Ureter (tissue), 1 donor: Measurements from ENCODE around the gene DNAH14. TPM values are rescaled to one million over a fixed set of nuclear protein-coding genes. Genes with fewer than 3 reads are reported as not detected.
"Not testable (repeated sequence)": the region's sequence is repeated elsewhere in the genome, so short reads cannot be mapped to it uniquely, and the experiment has no call there.

Source experiments
- DNase-seq: peaks from one replicate; pipeline ENCODE4 v3.0.0-alpha.2; 2020; ENCODE audit warnings: low spot score
- total RNA-seq: library from RNA; stranded (reverse); gene quantifications from one replicate; pipeline ENCODE4 v1.2.4, GENCODE V29; 2023
- donor health status: DM: yes; HTN: yes; CAD: no.

DNAH14 gene
- total RNA-seq, 1 donor from 2014 or later = 27.5 TPM

DNA sequence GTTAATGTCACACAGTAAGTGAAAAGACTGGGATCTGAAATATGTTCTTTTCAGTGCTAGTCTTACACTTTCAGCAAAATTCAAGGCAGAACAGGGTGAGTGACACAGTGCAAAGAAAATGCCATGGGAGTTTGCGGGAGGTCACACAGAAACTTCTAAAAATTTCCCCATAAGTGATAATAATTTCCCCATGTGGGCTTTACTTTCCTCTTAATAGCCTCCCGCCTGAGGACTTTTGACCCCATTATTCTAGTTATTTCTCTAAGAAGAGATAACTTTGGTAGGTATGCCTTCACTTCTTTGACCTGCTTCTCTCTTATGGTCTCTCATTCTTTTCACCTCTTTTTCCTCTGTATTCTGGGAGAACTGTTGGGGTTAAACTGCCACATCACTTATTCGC lies 8.1 kb upstream of the DNAH14 start:
- no peak for DNase-seq

DNA sequence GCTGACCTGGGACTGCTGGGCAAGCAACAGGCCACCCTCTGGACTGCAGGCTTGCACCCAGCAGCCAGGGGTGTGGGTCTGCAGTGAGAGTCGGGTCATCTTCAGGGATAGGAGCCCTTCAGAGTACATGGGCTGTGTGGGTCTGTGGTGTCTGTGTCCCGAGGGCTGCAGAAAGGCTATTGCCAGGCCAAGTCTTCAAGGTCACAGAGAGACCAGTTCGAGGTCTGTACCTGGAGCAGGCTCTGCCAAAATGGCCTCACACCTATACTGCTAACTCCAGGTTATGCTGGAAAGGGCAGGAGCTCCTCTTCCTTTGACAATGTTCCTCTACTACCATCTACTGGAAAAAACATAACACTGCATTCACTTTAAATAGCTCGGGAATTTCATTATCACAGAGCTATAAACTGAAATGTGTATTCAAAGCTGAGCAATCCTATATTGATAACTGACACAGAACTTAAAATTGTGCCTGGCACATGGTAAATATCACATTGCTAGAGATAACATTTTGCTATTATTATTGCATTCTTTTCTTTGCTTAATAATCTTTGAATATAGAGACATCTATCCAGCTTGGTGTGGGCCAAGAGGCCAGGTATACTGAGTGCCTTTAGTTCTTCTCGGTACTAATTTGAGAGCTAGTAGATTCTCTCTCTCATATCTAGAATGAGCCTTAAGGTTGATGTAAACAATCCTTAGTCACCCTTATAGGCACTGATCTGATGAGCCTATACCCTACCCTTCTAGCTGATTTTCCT lies 6.9 kb upstream of the DNAH14 start:
- no peak for DNase-seq

GRCh38 chr1:224923726-224924125 lies 5.7 kb upstream of the DNAH14 start:
- no peak for DNase-seq

- DNase-seq = not testable (repeated sequence)
These were observed 1.8 kb upstream of the DNAH14 start for GRCh38 chr1:224927631-224928030.

DNA sequence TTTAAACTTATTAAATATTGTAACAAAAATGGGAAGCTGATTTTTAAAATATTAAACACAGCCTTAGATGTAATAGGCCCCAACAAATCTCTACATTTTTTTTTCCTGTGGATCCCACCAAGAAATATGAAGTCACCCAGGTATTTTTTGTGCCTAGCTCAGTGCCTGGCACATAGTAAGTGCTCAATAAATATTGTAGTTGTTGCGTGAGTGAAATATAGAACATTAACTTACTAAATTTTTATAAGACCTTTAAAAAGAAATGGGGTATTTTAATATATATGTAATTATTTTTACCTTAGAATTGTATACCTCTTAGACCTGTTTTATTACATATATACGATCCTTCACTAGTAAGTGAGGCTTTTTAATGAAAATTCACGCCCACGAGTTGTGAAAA lies 569 bp upstream of the DNAH14 start:
- DNase-seq = no peak

- DNase-seq = no peak
These were observed 2.1 kb downstream of the DNAH14 start for GRCh38 chr1:224931605-224932004.

- DNase-seq = no peak
These were observed 3.3 kb downstream of the DNAH14 start for GRCh38 chr1:224932607-224933249.

- no peak for DNase-seq
These were observed 4.1 kb downstream of the DNAH14 start for GRCh38 chr1:224933584-224933983.

DNA sequence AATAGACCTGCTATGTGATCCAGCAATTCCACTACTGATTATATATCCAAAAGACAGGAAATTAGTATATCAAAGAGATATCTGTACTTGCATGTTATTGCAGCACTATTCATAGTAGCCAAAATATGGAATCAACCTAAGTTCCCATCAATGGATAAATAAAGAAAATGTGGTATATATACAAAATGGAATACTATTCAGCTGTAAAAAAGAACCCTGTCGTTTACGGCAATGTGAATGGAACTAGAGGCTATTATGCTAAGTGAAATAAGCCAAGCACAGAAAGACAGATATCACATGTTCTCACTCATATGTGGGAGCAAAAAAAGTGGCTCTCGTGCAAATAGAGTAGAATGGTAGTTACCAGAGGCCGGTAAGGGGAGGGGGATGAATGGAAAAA lies 9.2 kb downstream of the DNAH14 start:
- DNase-seq = no peak

DNA sequence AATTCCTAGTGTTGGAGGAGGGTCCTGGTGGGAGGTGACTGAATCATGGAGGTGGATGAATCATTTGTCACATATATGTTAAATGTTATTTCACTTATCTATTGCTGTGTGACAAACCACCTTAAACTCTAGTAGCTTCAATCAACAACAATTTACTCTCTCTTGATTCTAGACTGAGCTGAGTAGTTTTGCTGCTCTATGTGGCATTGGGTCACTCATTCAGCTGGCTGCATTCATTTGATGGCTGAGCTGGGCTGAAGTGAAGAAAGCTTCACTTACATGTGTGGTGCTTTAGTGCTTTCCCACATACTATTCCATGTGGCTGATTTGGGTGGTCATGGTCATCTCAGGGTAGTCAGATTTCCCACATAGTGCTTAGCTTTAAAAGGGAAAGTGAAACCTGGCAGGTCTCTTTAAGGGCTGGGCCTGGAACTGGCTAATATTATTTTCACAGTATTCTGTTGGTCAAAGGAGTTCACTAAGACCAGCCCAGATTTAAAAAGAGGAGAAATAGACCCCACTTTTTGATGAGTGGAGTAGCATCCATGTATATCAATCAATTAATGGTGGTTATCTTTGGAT lies 10.5 kb downstream of the DNAH14 start:
- DNase-seq = no peak

- not testable (repeated sequence) for DNase-seq
These were observed 11.3 kb downstream of the DNAH14 start for GRCh38 chr1:224940735-224941134.

GRCh38 chr1:224945651-224946348 lies 16.3 kb downstream of the DNAH14 start:
- DNase-seq = not testable (repeated sequence)

DNA sequence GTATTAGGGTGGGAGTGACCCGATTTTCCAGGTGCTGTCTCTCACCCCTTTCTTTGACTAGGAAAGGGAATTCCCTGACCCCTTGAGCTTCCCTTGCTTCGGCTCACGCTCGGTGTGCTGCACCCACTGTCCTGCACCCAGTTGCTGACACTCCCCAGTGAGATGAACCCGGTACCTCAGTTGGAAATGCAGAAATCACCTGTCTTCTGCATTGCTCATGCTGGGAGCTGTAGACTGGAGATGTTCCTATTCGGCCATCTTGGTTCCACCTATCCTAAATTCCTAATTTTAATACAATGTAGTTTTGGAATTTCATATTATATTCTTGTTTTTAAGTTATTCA lies 16.8 kb downstream of the DNAH14 start:
- not testable (repeated sequence) for DNase-seq

DNA sequence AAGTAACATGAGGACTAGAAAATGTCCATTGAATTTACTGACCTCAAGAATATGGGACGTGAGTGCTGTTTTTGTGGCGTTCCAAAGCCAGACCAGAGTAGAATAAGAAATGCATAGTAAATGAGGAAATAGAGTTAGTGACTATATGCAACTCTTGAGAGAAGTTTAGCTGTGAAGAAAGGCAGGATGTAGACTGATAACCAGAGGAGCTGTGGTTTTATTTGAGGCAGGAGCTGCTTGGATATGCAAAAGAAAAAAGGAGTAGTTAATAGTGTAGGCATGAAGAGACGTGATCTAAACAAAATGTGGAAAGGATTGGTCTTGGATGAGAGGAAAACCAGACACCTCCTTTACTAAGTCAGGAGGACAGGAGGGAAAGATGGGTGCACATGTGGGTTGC lies 28.2 kb downstream of the DNAH14 start:
- DNase-seq = no peak

DNA sequence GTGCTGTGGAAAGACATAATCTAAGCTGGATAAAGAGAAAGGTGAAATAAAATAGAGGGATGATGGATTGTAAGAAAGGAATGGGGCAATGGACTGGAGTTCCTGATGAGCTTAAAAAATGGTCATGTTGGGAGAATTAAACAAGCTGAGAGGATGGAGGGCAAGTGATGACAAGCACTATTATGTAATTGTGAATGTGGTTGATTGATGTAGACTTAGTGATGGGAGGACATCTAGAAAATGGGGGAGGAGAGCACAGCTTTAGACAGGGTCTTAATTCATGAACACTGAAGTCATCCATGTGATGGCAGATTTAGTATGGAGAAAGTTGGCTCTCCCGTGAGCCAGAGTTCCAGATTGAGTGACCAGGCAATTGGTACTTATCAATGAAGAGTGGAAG lies 29.0 kb downstream of the DNAH14 start:
- no peak for DNase-seq

GRCh38 chr1:224959115-224959514 lies 29.6 kb downstream of the DNAH14 start:
- no peak for DNase-seq

DNA sequence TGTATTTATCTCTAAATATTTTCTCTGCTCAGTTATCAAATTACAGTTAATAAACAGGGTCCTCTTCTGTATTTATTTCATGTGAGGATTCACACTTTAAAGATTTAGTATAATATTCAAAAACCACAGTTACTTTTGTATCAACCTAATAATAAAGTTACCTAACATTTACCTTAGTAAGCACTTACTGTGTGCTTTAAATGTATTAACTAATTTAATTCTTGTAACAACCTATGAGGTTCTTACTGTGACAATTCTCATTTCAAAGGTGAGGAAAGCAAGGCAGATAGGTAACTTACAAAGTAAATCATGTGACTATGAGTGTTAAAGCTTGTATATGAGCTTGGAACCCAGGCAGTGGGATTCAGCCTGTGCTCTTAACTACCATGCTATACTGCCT lies 30.2 kb downstream of the DNAH14 start:
- DNase-seq = no peak

GRCh38 chr1:224980181-224980580 lies 50.7 kb downstream of the DNAH14 start:
- DNase-seq = no peak

- DNase-seq = not testable (repeated sequence)
These were observed 52.5 kb downstream of the DNAH14 start for GRCh38 chr1:224981922-224982354.

DNA sequence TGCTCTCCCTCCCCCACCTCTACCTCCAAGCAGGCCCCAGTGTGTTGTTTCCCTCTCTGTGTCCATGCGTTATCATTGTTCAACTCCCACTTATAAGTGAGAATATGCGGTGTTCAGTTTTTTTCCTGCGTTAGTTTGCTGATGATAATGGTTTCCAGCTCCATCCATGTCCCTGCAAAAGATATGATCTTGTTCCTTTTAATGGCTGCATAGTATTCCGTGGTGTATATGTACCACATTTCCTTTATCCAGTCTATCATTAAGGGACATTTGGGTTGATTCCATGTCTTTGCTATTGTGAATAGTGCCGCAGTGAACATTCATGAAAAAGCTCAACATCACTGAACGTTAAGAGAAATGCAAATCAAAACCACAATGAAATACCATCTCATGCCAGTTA lies 58.6 kb downstream of the DNAH14 start:
- DNase-seq = no peak

DNA sequence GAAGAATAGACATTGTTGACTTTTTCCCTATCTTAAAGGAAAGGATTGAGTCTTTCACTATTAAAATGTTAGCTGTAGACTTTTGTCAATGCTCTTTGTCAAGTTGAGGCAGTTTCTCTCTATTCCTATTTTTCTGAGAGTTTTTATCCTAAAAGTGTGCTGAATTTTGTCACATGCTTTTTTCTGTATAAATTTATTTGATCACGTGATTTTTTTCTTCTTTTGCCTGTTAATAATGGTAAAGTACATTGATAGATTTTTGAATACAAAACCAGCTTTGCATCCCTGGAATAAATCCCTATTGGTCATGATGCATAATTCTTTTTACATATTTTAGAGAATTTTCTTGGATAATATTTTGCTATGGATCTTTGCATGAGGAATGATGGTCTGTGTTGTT lies 60.1 kb downstream of the DNAH14 start:
- DNase-seq = no peak

GRCh38 chr1:224991550-224991949 lies 62.1 kb downstream of the DNAH14 start:
- DNase-seq = not testable (repeated sequence)

DNA sequence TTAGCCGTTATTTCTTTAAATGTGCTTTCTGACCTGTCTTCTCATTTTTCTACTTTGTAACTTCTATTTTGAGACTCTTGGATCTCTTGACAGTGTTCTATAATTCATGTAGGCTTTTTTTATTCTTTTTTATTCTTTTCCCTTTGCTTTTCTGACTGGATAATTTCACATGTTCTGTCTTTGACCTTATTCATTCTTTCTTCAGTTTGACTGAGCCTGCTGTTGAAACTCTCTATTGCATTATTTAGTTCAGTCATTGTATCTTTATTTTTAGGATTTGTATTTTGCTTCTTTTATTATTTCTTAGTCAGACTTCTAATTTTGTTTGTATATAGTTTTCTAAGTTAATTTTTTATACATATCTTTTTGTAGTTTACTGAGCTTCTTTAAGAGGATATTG lies 66.1 kb downstream of the DNAH14 start:
- DNase-seq = no peak
